NCI-H524 (cell line): Measurements from ENCODE around the gene C20orf141.
"Not testable (repeated sequence)": the region's sequence is repeated elsewhere in the genome, so short reads cannot be mapped to it uniquely, and the experiment has no call there.

Experiments used
- DNase-seq, 2 experiments: peaks; one replicate each; lab custom pipeline; 2025; lab: John Stamatoyannopoulos, UW

C20orf141 gene, protein sequence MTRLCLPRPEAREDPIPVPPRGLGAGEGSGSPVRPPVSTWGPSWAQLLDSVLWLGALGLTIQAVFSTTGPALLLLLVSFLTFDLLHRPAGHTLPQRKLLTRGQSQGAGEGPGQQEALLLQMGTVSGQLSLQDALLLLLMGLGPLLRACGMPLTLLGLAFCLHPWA

DNA sequence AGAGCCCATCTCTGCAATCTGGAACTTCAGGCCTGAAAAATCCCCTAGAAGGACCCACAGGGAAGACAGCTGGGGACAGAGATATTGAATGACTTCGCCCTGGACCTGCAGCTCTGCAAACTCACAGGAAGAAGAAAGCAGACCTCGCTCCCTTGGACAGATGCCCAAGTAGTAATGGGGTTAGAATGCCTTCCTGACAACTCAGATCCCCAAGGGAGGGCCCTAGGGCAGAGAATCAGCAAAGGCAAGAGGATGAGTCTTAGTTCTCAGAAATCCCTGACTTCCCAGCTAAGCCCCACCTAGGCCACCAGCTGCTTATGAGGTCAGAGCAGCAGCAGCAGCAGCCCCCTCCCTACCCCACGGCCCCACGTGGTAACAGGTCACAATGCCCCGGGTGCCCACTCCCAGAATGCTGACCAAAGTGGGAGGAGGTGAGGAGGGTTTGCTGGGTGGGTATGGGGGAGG is at the start of gene C20orf141:
C20orf141 (plus strand) TSS at position 401 of the 465 bp plus-strand sequence. CDS start 198 bp downstream, outside the sequence.
- DNase-seq: peak; percentile 96 to 98

- no peak for DNase-seq
Measured at GRCh38 chr20:2767768-2768631, 46.8 kb upstream of the C20orf141 start.

DNA sequence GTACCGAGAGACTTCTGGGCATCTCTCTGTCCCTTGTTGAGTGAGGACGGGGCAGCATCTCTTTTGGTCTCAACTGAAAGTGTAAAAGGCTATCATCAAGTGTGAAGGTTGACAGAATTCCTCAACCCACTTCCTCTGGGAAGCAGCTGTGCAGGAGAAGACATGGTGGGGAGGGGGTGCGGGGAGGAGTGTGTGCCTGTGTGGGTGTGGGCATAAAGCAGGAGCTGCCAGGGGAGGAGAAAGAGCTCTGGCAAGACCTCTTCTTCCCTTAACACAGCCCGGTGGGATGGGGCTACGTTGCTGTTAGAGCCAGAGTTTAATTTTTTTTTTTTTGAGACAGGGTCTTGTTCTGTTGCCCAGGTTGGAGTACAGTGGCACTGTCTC is 46.2 kb upstream of the C20orf141 start:
- no peak for DNase-seq

- DNase-seq: not testable (repeated sequence)
Measured at GRCh38 chr20:2770091-2770490, 44.7 kb upstream of the C20orf141 start.

DNA sequence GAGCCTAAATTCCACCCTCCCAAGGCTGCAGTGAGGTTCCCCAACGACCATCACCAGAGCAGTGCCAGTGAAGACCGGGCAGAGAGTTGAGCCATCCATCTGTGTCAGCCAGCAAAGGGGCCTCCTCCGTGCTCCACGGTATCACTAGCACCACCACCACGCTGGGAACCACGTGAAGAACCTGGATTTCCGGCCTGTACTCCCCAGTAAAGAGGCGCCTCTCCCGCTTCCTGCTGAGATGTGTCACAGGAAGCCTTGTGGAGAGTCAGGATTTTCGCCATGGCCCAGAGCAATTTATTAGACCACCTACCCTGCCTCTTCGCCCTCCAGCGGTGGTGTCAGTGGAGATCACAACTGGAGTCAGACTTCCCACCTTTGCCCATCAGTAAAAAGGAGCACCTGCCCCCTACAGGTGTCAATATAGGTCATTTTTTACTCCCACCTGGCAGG is 43.1 kb upstream of the C20orf141 start:
- no peak for DNase-seq

- DNase-seq: no peak
Measured at GRCh38 chr20:2773812-2774211, 41.0 kb upstream of the C20orf141 start.

DNA sequence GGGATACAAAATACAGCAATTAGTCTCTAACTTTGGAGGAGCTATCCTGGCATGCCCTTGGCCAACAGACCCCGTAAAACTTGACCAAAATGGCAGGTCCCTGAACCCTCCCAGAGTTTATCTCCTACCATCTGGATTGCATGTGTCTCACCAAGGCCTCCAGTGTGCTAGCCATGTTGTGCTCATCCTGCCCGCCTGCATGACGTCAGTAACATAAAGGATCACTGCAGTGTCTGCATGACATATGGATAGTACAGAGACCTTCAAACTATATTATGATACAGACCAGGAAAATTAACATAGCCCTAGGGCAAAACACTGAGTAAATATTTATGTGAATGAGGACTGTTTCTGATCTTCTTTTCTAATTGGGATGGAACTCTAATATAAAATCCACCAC is 39.6 kb upstream of the C20orf141 start:
- no peak for DNase-seq

DNA sequence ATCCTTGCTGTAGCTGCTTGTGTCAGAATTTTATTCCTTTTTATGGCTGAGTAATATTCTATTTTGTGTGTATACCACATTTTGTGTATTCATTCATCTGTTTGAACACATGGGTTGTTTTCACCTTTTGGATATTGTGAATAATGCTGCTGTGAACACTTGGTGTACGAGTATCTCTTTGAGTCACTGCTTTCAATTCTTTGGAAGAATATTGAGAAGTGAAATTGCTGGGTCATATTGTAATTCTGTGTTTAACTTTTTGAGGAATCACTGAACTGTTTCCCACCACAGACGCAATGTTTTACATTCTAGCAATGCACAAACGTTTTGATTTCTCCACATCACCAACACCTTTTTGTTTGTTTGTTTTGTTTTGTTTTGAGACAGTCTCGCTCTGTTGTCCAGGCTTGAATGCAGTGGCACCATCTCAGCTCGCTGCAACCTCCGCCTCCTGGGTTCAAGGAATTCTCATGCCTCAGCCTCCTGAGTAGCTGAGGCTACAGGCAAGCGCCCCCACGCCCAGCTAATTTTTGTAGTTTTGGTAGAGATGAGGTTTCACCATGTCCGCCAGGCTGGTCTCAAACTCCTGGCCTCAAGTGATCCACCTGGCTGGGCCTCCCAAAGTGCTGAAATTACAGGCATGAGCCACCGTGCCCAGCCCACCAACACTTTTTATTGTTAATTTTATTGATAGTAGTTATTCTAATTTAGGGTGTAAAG is 36.0 kb upstream of the C20orf141 start:
- DNase-seq: no peak

DNA sequence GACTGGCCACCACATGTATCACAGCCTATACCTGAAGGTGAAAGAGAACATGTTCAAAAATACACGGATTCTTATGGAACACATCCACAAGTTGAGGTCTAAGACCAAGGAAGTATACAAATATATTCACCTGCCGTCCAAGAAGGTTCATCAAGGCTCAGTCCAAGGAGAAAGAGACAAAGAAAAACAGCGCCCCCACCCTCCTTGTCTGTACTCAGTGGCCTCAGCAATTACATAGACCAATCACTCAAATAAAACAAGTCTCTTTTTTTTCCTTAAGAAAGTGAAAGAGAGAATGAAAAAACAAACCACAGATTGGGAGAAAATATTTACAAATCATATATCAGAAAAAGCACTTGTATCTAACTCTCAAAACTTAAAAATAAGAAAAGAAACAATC is 33.8 kb upstream of the C20orf141 start:
- no peak for DNase-seq

DNA sequence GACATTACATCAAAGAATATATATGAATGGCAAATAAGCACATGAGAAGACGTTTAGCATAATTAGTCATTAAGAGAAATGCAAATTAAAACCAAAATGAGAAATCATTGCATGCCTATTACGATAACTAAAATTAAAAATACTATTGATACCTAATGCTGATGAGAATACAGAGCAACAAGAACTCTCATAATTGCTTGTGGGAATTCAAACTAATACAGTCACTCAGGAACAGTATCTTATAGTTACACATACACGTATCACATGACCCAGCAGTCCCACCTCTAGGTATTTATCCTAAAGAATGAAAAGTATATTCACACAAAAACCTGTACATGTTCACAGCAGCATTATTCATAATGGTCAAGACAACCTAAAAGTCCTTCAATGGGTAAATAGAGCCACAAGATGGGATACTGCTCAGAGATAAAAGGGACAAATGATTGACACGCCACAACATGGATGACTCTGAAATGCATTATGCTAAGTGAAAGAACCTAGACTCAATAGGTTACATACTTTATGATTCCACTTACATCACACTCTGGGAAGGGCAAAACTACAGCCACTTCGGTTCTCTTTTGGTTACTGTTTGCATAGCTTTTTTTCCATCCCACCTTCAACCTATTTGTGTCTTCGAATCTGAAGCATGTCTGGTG is 30.8 kb upstream of the C20orf141 start:
- DNase-seq: no peak

GRCh38 chr20:2793471-2793870 is 21.3 kb upstream of the C20orf141 start:
- DNase-seq: no peak

DNA sequence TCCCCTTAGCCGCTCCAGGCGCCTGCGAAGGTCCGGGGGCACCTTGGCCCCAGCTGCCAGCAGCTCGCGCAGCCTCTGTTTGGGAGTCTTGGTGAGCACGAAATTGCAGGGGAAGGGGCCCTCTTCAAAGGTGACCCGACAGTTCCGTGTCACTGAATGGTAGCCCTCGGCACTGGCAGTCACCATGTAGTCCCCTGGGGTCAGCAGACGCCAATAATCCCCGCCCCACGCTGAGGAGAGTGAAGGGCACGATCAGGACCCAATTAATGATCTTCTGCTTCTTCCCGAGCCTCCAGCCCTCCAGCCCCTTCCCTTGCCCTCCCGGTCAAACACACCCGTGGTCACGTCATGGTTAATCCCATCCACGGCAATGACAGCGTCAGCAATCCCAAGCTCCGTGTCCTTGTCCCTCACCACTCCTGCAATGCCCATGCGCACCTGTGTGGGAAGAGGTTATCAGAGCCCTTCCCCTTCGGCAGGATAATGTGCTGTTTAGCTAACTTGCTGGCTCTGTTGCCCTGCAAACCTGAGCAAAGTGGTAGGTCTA is 20.5 kb upstream of the C20orf141 start:
- DNase-seq: no peak

DNA sequence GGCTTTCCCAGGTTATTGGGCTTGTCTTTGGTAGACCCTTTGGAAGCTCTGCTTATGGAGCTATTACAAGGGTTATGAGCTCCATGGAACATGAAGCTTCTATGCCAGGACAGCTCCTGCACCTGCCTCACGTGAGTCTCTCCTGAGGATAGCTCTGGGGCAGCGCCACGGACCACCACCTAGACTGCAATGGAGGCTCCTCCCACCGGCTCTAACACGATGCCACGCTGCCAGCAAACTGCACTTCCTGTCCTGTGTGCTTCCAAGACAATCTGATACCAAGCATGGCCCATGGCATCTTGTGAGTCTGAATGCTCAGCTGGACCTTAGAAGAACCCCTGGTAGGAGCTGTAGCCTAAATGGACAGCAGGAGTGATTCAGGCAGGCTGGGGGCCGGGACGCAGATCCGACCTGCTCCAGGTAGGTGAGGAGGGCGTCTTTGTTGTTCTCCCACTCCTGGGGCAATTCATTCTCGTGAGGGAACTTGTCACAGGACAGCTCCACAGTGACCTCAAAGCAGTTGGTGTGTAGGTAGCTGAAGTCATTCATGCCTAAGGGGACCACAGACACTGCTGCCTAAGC is 19.8 kb upstream of the C20orf141 start:
- DNase-seq: no peak

GRCh38 chr20:2795451-2795850 is 19.3 kb upstream of the C20orf141 start:
- no peak for DNase-seq

DNA sequence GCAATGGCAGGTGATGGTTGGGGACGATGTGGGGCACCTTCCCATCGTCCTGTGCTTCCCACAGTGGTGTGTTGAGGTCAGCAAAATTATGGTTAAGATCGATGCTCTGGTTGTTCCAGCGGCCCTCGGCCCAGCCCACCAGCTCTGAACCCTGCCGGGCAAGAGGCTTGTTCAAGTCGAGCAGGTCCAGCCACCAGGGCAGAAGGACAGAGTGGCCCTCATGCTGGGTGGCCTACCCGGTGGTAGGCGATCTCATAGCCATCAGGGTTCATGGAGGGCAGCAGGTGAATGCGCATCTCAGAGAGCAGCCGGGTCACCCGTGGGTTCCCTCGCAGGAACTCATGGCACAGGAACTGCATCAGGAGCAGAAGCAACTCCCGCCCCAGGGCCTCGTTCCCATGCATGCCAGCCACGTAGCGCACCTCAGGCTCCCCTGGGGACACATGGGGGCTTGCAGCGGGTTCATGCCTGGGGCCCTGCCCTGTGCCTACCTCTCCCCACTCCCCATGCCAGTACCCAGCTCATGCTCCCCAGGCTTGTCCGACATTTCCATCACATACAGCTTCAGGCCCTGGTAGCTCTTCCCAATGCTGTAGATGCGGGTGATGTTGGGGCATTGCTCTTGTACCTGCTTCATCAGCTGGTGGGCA is 18.7 kb upstream of the C20orf141 start:
- DNase-seq: no peak

- DNase-seq: no peak
Measured at GRCh38 chr20:2797136-2797983, 17.4 kb upstream of the C20orf141 start.

DNA sequence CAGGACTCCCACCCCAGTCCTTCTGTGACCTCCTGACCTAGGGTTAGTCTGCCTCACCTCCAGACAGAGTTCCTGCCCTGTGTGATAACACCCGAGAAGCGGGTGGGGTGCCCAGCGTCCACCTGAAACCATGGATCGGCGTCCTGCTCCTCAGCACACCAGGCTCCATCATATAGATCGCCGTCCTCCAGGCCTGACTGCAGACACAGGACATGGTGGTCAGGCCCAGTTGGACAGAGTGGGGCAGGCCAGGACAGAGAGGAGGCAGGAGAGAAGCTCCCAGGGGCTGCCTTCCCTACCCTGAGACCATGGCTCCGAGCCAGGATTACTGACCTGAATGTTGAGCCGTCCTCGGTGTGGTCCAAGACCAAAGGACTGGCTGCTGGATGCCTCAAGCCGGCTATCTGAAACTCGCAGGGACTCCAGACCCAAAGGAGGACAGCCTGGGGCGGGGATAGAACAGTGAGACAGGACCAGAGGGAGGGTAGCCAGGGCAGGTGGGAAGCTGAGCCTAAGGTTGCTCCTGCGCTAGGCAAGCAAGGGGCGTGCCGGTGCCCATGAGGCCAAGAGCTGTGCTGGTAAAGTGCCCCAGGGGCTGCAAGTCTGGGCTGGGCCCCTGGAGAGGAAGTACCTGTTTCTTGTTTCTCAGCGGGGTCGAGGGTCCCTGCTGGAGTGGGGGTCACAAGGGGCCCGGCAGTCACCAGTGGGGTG is 16.5 kb upstream of the C20orf141 start:
- DNase-seq: no peak

GRCh38 chr20:2798814-2799213 is 16.0 kb upstream of the C20orf141 start:
- no peak for DNase-seq

- no peak for DNase-seq
Measured at GRCh38 chr20:2799271-2799670, 15.5 kb upstream of the C20orf141 start.
